GM18508 (cell line): Measurements from ENCODE around the gene MORN5.
"Not testable (repeated sequence)": the region's sequence is repeated elsewhere in the genome, so short reads cannot be mapped to it uniquely, and the experiment has no call there.

Experiments used
- ATAC-seq: cut with Tn5 transposase; IDR thresholded peaks from one replicate; pipeline ENCODE4 v1.9.1; 2021; ENCODE audit warnings: moderate number of reproducible peaks; ENCODE audit not compliant: insufficient read depth, unreplicated experiment

The MORN5 gene

GRCh38 chr9:122159026-122159924 is at the start of gene MORN5, which contains the start of gene NDUFA8:
Gene MORN5, plus strand, starts transcription at chr9:122159908. Its CDS starts 65 bp downstream, at chr9:122159973.
Gene NDUFA8, minus strand, starts transcription at chr9:122159779. Its CDS starts 102 bp downstream, at chr9:122159677.
- ATAC-seq: peak; percentile 68

- ATAC-seq: no peak
These were observed 49.4 kb upstream of the MORN5 start for GRCh38 chr9:122110100-122110833.

- ATAC-seq: no peak
These were observed 48.2 kb upstream of the MORN5 start for GRCh38 chr9:122111413-122112085.

GRCh38 chr9:122112238-122112637 is 47.5 kb upstream of the MORN5 start:
- ATAC-seq: no peak

GRCh38 chr9:122113574-122113973 is 46.1 kb upstream of the MORN5 start:
- ATAC-seq: no peak

GRCh38 chr9:122115176-122116035 is 44.3 kb upstream of the MORN5 start:
- ATAC-seq: no peak

- no peak for ATAC-seq
These were observed 43.7 kb upstream of the MORN5 start for GRCh38 chr9:122116040-122116439.

GRCh38 chr9:122116448-122117173 is 43.1 kb upstream of the MORN5 start:
- no peak for ATAC-seq

- not testable (repeated sequence) for ATAC-seq
These were observed 42.5 kb upstream of the MORN5 start for GRCh38 chr9:122117241-122117640.

GRCh38 chr9:122118343-122119165 is 41.2 kb upstream of the MORN5 start:
- ATAC-seq: no peak

GRCh38 chr9:122119166-122119521 is 40.6 kb upstream of the MORN5 start:
- no peak for ATAC-seq

GRCh38 chr9:122119721-122120120 is 40.0 kb upstream of the MORN5 start:
- no peak for ATAC-seq

GRCh38 chr9:122120316-122121071 is 39.2 kb upstream of the MORN5 start:
- no peak for ATAC-seq

GRCh38 chr9:122121391-122121790 is 38.3 kb upstream of the MORN5 start:
- no peak for ATAC-seq

- no peak for ATAC-seq
These were observed 37.8 kb upstream of the MORN5 start for GRCh38 chr9:122121931-122122330.

GRCh38 chr9:122122468-122122867 is 37.2 kb upstream of the MORN5 start:
- ATAC-seq: no peak

- ATAC-seq: no peak
These were observed 36.6 kb upstream of the MORN5 start for GRCh38 chr9:122122903-122123632.
